H1 (cell line): ENCODE measurements around the gene HOXC5. TPM values are rescaled to one million over a fixed set of nuclear protein-coding genes. Genes with fewer than 3 reads are reported as not detected.

Experiments
- BACH1 ChIP-seq: IDR thresholded peaks from 2 replicates; pipeline ENCODE4 v1.6.1; 2012; ENCODE audit warnings: low read length, improper control_type of control experiment
- RAD21 ChIP-seq, 2 experiments: IDR thresholded peaks in 1 of 2; conservative IDR thresholded peaks in 1 of 2; 2 replicates each; pipeline ENCODE4 v1.6.1; 2011; ENCODE audit warnings: low read depth in 2 of 2, low read length in 2 of 2, improper control_type of control experiment in 1 of 2, inconsistent platforms in 1 of 2, mild to moderate bottlenecking in 1 of 2, moderate library complexity in 1 of 2
- polyA plus RNA-seq, 7 experiments: library from polyadenylated mRNA; depleted of rRNA in 3 of 7; stranded (reverse) in 5 of 7; unstranded in 2 of 7; fragments of >200 nt in 5 of 7; fragments of 200-250 nt in 2 of 7; gene quantifications; 1 replicate in 5 of 7; 2 replicates in 1 of 7; 4 replicates in 1 of 7; pipeline versions ENCODE4 v1.2.1 to v1.2.3, GENCODE V29; 2011 to 2013; ENCODE audit warnings: missing spikeins in 2 of 7, mixed read lengths in 2 of 7
- total RNA-seq: library from RNA; stranded (reverse); fragmentation: NEBNext Ultra II Directional; extraction: Animal tissue kit (Norgen Biotek cat#: 25700); gene quantifications from 2 replicates; pipeline ENCODE4 v1.2.1, GENCODE V29; 2021

The HOXC5 gene
- total and polyA plus RNA-seq, 2 of the 8 experiments (the other 6 are each of a cell fraction or from before 2014, with no cell fraction given): not detected

GRCh38 chr12:53989227-53990113, 43.4 kb upstream of the HOXC5 start (continued):
- no peak for TF ChIP-seq BACH1
- peak; percentile 30 to 42; a peak in 3 of 4 replicates for TF ChIP-seq RAD21 (IDR thresholded peaks at IDR 0.05 in 1 of 2, conservative IDR thresholded peaks at IDR 0.05 in 1 of 2; ENCODE audit: low read depth in 2 of 2, low read length in 2 of 2)
